Muscle of leg (tissue), 11 donors: Measurements from ENCODE around the gene SAMHD1. TPM values are rescaled to one million over a fixed set of nuclear protein-coding genes. Genes with fewer than 3 reads are reported as not detected.
"Not testable (repeated sequence)": the region's sequence is repeated elsewhere in the genome, so short reads cannot be mapped to it uniquely, and the experiment has no call there.

Experiments used
- DNase-seq: peaks from one replicate; pipeline ENCODE4 v3.0.0; 2013
- H3K27ac ChIP-seq: one replicate; pipeline ENCODE4 v1.5.1; 2013; ENCODE audit warnings: mild to moderate bottlenecking, low read length, control low read depth
- H3K27me3 ChIP-seq: one replicate; pipeline ENCODE4 v1.6.1; 2013; ENCODE audit warnings: low read length; ENCODE audit not compliant: control insufficient read depth, insufficient read depth
- H3K36me3 ChIP-seq: one replicate; pipeline ENCODE4 v1.6.1; 2013; ENCODE audit warnings: low read length; ENCODE audit not compliant: control insufficient read depth, insufficient read depth
- H3K4me1 ChIP-seq: one replicate; pipeline ENCODE4 v1.6.1; 2013; ENCODE audit warnings: low read length; ENCODE audit not compliant: control insufficient read depth, insufficient read depth
- H3K4me3 ChIP-seq: one replicate; pipeline ENCODE4 v1.5.1; 2013; ENCODE audit warnings: low read length, control low read depth
- H3K9me3 ChIP-seq: replicated peaks from 2 replicates; pipeline ENCODE4 v1.6.1; 2013; ENCODE audit warnings: low read depth, low read length; ENCODE audit not compliant: control insufficient read depth
- WGBS: methylation state at CpG from one replicate; pipeline ENCODE4 v1.1.5; 2013; ENCODE audit warnings: missing lambda C conversion rate; ENCODE audit not compliant: insufficient coverage; 5-methylcytosine and 5-hydroxymethylcytosine counted together
- polyA plus RNA-seq, 8 donors: library from polyadenylated mRNA; unstranded; fragments of 120-200 nt; gene quantifications; one replicate each; pipeline versions ENCODE4 v1.2.1 to v1.2.3, GENCODE V29; 2013; ENCODE audit warnings: inconsistent platforms in 1 of 8, low replicate concordance in 1 of 8; ENCODE audit not compliant: insufficient read length in 8 of 8, insufficient read depth in 1 of 8
- total RNA-seq: library from RNA; stranded (reverse); fragments of 120-200 nt; gene quantifications from one replicate; pipeline ENCODE4 v1.2.4, GENCODE V29; 2013

SAMHD1 gene
- total and polyA plus RNA-seq, 9 donors, result 22.1 to 39.9 (median 25.7) TPM

DNA sequence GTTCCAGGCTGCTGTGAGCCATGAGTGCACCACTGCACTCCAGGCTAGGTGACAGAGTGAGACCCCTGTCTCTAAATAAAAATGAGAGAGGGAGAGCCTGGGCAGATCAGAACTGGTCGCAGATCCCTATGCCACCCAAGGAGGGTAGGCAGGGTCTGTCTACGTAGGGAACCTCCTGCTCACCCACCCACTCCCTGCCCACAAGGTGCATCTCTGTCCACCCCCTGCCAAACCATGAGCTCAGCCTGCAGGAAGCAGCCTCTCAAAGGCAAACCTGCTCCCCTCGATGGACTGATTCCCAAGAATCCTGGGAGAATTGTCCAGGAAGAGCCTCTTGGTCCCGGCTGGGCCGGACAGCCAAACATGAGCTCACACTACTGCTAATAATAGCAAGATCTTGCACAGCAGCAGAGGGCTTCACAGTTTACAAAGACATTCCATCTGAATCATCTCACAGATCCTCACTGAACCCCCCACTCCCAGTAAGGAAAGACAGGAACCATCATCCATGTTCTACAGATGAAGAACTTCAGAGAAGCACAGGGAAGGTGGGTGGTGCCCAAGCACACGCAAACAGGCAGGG lies 103.3 kb downstream of the SAMHD1 start:
- H3K27me3 ChIP-seq, result no peaks in the 10 kb centered on the region
- H3K4me3 ChIP-seq, result no peak overlapping the region
- H3K36me3 ChIP-seq, result peaks cover 14% of the 10 kb centered on the region
- WGBS, result 6% methylated on average over 3 of the region's 6 CpGs
- peak overlapping the region; percentile 80 for H3K27ac ChIP-seq
- H3K9me3 ChIP-seq, result peaks cover 4% of the 10 kb centered on the region
- peaks cover 51% of the 10 kb centered on the region for H3K4me1 ChIP-seq
- peak; percentile 93 for DNase-seq

DNA sequence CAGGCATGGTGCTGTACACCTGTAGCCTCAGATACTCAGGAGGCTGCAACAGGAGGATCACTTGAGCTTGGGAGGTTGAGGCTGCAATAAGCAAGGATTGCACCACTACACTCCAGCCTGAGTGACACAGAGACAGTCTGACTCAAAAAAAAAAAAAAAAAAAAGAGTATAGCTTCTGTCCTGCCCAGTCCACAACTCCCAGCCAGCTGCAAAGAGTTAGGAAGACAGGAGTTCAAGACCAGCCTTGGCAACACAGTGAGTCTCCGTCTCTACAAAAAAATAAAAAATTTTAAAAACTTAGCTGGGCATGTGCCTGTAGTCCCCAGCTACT lies 103.8 kb downstream of the SAMHD1 start:
- DNase-seq, result no peak
- Histone ChIP-seq H3K4me1 (peaks cover 49% of the 10 kb centered on the region), H3K4me3 (no peak overlapping the region), H3K27ac (peak overlapping the region; percentile 80), H3K9me3 (peaks cover 4% of the 10 kb centered on the region), H3K36me3 (peaks cover 10% of the 10 kb centered on the region), H3K27me3 (no peaks in the 10 kb centered on the region)
- WGBS, result 60% methylated on average over 1 of the region's 1 CpG

DNA sequence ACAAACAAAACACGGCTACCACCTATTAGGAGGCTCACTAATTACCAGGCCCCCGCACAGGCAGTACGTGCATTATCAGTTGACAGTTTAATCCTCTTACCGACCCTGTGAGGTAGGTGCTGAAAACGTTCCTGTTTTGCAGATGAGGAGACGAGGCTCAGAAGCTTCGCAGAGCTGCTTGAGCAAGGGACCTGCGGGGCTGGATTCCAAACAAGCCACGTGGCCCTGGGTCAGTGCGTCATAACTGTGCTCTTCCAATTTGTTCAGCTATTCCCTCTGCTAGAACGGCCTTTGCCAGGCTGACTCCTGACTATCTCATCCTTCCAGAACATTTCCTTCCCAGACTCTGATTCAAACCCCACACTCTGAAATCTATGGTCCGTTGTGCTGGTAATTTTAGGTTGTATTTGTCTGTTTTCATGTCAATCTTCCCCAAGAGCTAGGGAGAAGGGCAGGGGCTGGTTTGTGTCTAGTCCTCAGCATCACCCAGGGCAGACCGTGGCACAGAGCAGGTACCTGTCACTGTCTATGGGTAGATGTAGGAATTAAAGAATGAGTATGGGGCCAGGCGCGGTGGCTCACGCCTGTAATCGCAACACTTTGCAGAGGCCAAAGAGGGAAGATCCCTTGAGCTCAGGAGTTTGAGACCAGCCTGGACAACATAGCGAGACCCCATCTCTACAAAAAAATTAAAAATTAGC lies 104.3 kb downstream of the SAMHD1 start:
- DNase-seq, result peak; percentile 92
- Histone ChIP-seq H3K27me3 (no peaks in the 10 kb centered on the region), H3K9me3 (peaks cover 4% of the 10 kb centered on the region), H3K27ac (peak overlapping the region; percentile 80), H3K36me3 (peaks cover 10% of the 10 kb centered on the region), H3K4me3 (no peak overlapping the region), H3K4me1 (peaks cover 44% of the 10 kb centered on the region)
- 50% methylated on average over 8 of the region's 18 CpGs for WGBS

DNA sequence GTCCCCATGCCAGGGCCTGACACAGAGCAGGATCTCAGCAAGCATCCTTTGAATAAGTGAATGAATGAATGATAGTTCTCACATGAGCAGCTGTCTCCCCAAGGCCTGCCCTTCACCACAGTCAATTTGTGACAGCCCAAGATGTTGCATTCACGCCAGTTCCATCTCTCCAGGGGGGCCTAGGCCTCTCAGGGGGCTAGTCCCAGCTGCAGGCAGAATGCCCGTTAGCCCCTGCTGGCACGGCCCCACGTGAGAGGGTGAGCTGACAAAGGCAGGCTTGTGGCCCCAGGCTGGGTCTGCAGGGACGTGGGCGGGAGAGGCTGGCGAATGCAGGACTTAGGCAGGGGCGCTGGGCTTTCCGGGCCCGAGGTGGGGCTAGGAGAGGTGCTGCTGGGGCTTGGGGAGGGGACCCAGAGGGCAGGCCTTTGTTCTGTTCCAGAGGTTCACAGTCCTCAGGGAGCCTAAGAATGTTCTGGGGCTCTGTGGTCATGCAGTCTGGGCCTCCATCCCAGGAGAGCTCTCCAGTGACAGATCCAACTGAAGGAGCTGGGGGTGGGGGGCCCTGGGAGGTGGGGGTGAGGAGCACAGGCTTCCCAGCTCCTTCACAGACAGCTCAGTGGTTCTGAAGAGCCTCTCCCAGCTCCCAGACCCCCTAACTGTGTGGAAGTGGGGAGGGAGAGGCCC lies 106.1 kb downstream of the SAMHD1 start:
- no peaks in the 10 kb centered on the region for H3K9me3 ChIP-seq
- peaks cover 4% of the 10 kb centered on the region for H3K36me3 ChIP-seq
- H3K4me1 ChIP-seq, result peaks cover 44% of the 10 kb centered on the region
- peak overlapping the region; percentile 47 for H3K27ac ChIP-seq
- WGBS, result 81% methylated on average over 9 of the region's 10 CpGs
- DNase-seq, result no peak
- no peak overlapping the region for H3K4me3 ChIP-seq
- H3K27me3 ChIP-seq, result no peaks in the 10 kb centered on the region

DNA sequence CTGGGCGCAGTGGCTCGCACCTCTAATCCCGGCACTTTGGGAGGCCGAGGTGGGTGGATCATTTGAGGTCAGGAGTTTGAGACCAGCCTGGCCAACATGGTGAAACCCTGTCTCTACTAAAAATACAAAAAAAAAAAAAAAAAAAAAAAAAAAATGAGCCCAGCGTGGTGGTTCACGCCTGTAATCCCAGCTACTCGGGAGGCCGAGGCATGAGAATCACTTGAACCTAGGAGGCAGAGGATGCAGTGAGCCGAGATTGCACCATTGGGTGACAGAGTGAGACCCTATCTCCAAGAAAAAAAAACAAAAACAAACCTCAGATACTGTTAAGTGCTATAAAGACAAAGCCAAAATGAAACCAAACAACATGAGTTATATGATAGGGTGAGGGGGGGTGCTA lies 110.5 kb downstream of the SAMHD1 start:
- H3K9me3 ChIP-seq, H3K27ac ChIP-seq, H3K4me3 ChIP-seq, H3K27me3 ChIP-seq, DNase-seq: not testable (repeated sequence)
- Histone ChIP-seq H3K36me3 (peaks cover 23% of the 10 kb centered on the region), H3K4me1 (peaks cover 28% of the 10 kb centered on the region)
- no CpG with 5 or more reads among the region's 9 CpGs for WGBS

Other genes with a start within 250 kb of the SAMHD1 start
- 16.8 TPM for gene NDRG3, start 205.6 kb downstream of the SAMHD1 start, total RNA-seq
- gene NDRG3, start 205.6 kb downstream of the SAMHD1 start, polyA plus RNA-seq, result 10 to 100 TPM; 15.0 to 22.3 (median 16.7) TPM
- gene DSN1, start 177.9 kb downstream of the SAMHD1 start, total RNA-seq, result 12.1 TPM
- gene DSN1, start 177.9 kb downstream of the SAMHD1 start, polyA plus RNA-seq, result 10 to 100 TPM in 7 of 8 donors, 1 to 10 TPM in 1; 7.6 to 14.5 (median 10.6) TPM
- gene TLDC2, start 75.6 kb downstream of the SAMHD1 start, total RNA-seq, result 0.04 TPM
- gene TLDC2, start 75.6 kb downstream of the SAMHD1 start, polyA plus RNA-seq, result under 1 TPM in 7 of 8 donors, not detected in 1; 0.15 to 0.45 (median 0.26) TPM
- gene RBL1, start 144.3 kb upstream of the SAMHD1 start, total RNA-seq, result 10.8 TPM
- gene RBL1, start 144.3 kb upstream of the SAMHD1 start, polyA plus RNA-seq, result 10 to 100 TPM in 1 of 8 donors, 1 to 10 TPM in 7; 4.9 to 10.2 (median 7.5) TPM
- 135 TPM for gene RPN2, start 227.6 kb upstream of the SAMHD1 start, total RNA-seq
- gene RPN2, start 227.6 kb upstream of the SAMHD1 start, polyA plus RNA-seq, result 100 to 1,000 TPM; 147 to 247 (median 181) TPM
- 4.5 TPM for gene MROH8, start 227.8 kb upstream of the SAMHD1 start, total RNA-seq
- 1 to 10 TPM; 3.7 to 5.7 (median 4.7) TPM for gene MROH8, start 227.8 kb upstream of the SAMHD1 start, polyA plus RNA-seq